ENCODE results near the gene GRAP2.

GRCh38 chr22:39994041-39994565, 93.2 kb downstream of the GRAP2 start:
- no peak for TF ChIP-seq SIN3A (IDR thresholded peaks at IDR 0.05; ENCODE audit: borderline replicate concordance, insufficient read depth, low read length)
- TF ChIP-seq, protein P1, sequence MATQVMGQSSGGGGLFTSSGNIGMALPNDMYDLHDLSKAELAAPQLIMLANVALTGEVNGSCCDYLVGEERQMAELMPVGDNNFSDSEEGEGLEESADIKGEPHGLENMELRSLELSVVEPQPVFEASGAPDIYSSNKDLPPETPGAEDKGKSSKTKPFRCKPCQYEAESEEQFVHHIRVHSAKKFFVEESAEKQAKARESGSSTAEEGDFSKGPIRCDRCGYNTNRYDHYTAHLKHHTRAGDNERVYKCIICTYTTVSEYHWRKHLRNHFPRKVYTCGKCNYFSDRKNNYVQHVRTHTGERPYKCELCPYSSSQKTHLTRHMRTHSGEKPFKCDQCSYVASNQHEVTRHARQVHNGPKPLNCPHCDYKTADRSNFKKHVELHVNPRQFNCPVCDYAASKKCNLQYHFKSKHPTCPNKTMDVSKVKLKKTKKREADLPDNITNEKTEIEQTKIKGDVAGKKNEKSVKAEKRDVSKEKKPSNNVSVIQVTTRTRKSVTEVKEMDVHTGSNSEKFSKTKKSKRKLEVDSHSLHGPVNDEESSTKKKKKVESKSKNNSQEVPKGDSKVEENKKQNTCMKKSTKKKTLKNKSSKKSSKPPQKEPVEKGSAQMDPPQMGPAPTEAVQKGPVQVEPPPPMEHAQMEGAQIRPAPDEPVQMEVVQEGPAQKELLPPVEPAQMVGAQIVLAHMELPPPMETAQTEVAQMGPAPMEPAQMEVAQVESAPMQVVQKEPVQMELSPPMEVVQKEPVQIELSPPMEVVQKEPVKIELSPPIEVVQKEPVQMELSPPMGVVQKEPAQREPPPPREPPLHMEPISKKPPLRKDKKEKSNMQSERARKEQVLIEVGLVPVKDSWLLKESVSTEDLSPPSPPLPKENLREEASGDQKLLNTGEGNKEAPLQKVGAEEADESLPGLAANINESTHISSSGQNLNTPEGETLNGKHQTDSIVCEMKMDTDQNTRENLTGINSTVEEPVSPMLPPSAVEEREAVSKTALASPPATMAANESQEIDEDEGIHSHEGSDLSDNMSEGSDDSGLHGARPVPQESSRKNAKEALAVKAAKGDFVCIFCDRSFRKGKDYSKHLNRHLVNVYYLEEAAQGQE (IDR thresholded peaks at IDR 0.05; ENCODE audit: insufficient read depth in 1 of 2, low read depth in 2 of 2, low read length in 2 of 2): no peak
- TF ChIP-seq POLR2AphosphoS5 (IDR thresholded peaks at IDR 0.05; ENCODE audit: low read depth, low read length): no peak
- TF ChIP-seq TAF1 (IDR thresholded peaks at IDR 0.05; ENCODE audit: borderline replicate concordance, insufficient read depth, low read length): no peak
- TF ChIP-seq FOXP2 (optimal IDR thresholded peaks at IDR 0.05; ENCODE audit: borderline replicate concordance, extremely low read depth, extremely low read length, insufficient read depth): no peak
